ENCODE data around the gene PCDHGA8.

Gene PCDHGA8

GRCh38 chr5:141360685-141361084 is 31.7 kb upstream of the PCDHGA8 start:
- Histone ChIP-seq H2AFZ (ENCODE audit: low read depth, low read length) (no peak overlapping the region), H3K4me1 (ENCODE audit: insufficient read depth, low read length) (peaks cover 3% of the 10 kb centered on the region; the same call in 1 of the 2 replicates), H3K27ac (ENCODE audit: low read length) (no peak overlapping the region), H3K4me2 (ENCODE audit: insufficient read depth, low read length) (no peak overlapping the region), H3K9me3 (ENCODE audit: insufficient read depth, low read length, severe bottlenecking) (no peaks in the 10 kb centered on the region), H4K20me1 (ENCODE audit: insufficient read depth, low read length) (no peaks in the 10 kb centered on the region), H3K79me2 (ENCODE audit: insufficient read depth, low read length) (no peaks in the 10 kb centered on the region), H3K27me3 (ENCODE audit: insufficient read depth, low read length, poor library complexity) (no peaks in the 10 kb centered on the region), H3K9ac (ENCODE audit: low read depth, low read length) (no peak overlapping the region), H3K36me3 (ENCODE audit: insufficient read depth, low read length) (no peaks in the 10 kb centered on the region), H3K4me3 (ENCODE audit: low read depth in 1 of 2, low read length in 2 of 2) (no peak overlapping the region)
- ATAC-seq (ENCODE audit: insufficient read depth, low read depth): no peak
- TF ChIP-seq EZH2 (IDR thresholded peaks at IDR 0.05; ENCODE audit: borderline replicate concordance, low read depth, low read length, severe bottlenecking) (no peak), CTCF (IDR thresholded peaks at IDR 0.05; ENCODE audit: borderline replicate concordance, extremely low read depth, low read length, poor library complexity, severe bottlenecking) (no peak)
- DNase-seq: no peak

DNA sequence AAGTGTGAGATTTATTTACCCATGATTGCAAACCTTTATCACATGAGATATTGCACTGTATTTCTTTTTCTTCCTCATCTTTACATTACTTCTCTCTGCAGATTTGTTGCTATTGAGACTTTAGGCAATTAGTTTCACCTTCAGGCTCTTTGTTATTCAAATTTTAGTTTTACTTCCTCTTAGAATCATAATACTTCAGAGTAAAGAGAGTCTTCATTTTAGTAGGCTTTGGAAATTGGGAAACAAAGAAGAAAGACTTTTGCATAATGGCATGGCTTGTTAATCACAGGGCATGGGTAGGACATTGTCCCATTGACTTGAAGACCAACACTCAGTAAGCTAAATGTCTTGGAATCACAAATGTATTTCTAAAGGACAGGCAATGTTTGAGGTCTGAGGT is 29.7 kb upstream of the PCDHGA8 start:
- Histone ChIP-seq H3K4me3 (ENCODE audit: low read depth in 1 of 2, low read length in 2 of 2) (no peak overlapping the region), H3K4me2 (ENCODE audit: insufficient read depth, low read length) (no peak overlapping the region), H3K4me1 (ENCODE audit: insufficient read depth, low read length) (peaks cover 3% of the 10 kb centered on the region; the same call in 1 of the 2 replicates), H3K9ac (ENCODE audit: low read depth, low read length) (no peak overlapping the region), H3K79me2 (ENCODE audit: insufficient read depth, low read length) (no peaks in the 10 kb centered on the region), H3K36me3 (ENCODE audit: insufficient read depth, low read length) (no peaks in the 10 kb centered on the region), H2AFZ (ENCODE audit: low read depth, low read length) (no peak overlapping the region), H3K27me3 (ENCODE audit: insufficient read depth, low read length, poor library complexity) (no peaks in the 10 kb centered on the region), H3K9me3 (ENCODE audit: insufficient read depth, low read length, severe bottlenecking) (no peaks in the 10 kb centered on the region), H4K20me1 (ENCODE audit: insufficient read depth, low read length) (no peaks in the 10 kb centered on the region), H3K27ac (ENCODE audit: low read length) (no peak overlapping the region)
- no peak for ATAC-seq (ENCODE audit: insufficient read depth, low read depth)
- no peak for DNase-seq
- no peak for TF ChIP-seq EZH2 (IDR thresholded peaks at IDR 0.05; ENCODE audit: borderline replicate concordance, low read depth, low read length, severe bottlenecking)
- no peak for TF ChIP-seq CTCF (IDR thresholded peaks at IDR 0.05; ENCODE audit: borderline replicate concordance, extremely low read depth, low read length, poor library complexity, severe bottlenecking)

DNA sequence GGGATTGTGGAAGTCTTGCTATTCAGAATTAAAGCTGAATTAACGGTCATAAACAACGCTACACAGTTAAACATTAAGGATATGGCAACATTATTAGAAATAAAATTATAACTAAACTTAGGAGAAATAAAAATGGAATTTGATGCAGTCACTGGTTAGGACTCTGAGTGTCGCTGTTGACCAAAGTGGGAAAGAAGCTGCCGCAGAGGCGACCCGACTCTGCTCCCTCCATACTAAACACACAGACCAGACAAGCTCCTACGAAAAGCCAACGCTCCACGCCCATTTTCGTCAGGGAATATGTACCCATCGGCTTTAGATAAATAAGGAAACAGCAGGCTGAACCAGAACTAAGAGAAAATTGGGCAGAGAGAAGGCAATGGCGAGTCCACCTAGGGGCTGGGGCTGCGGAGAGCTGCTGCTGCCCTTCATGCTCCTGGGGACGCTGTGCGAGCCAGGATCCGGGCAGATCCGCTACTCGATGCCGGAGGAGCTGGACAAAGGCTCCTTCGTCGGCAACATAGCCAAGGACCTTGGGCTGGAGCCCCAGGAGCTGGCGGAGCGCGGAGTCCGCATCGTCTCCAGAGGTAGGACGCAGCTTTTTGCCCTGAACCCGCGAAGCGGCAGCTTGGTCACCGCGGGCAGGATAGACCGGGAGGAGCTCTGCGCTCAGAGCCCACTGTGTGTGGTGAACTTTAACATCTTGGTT is 28.3 kb upstream of the PCDHGA8 start, which contains the start of gene PCDHGA5:
Gene PCDHGA5 (plus strand): TSS at position 211 of the 709 bp plus-strand sequence. CDS start 169 bp downstream, at position 380.
- H3K27me3 ChIP-seq (ENCODE audit: insufficient read depth, low read length, poor library complexity): no peaks in the 10 kb centered on the region
- no peaks in the 10 kb centered on the region for H3K9me3 ChIP-seq (ENCODE audit: insufficient read depth, low read length, severe bottlenecking)
- no peak within 1 kb of the TSS for H3K27ac ChIP-seq (ENCODE audit: low read length)
- TF ChIP-seq EZH2 (IDR thresholded peaks at IDR 0.05; ENCODE audit: borderline replicate concordance, low read depth, low read length, severe bottlenecking) (no peak), CTCF (IDR thresholded peaks at IDR 0.05; ENCODE audit: borderline replicate concordance, extremely low read depth, low read length, poor library complexity, severe bottlenecking) (peak; percentile 8)
- H3K9ac ChIP-seq (ENCODE audit: low read depth, low read length): no peak within 1 kb of the TSS
- no peaks in the 10 kb centered on the region for H3K79me2 ChIP-seq (ENCODE audit: insufficient read depth, low read length)
- no peak for DNase-seq
- H4K20me1 ChIP-seq (ENCODE audit: insufficient read depth, low read length): no peaks in the 10 kb centered on the region
- no peak within 1 kb of the TSS for H2AFZ ChIP-seq (ENCODE audit: low read depth, low read length)
- peaks cover 3% of the 10 kb centered on the region; the same call in 1 of the 2 replicates for H3K4me1 ChIP-seq (ENCODE audit: insufficient read depth, low read length)
- ATAC-seq (ENCODE audit: insufficient read depth, low read depth): no peak
- H3K4me2 ChIP-seq (ENCODE audit: insufficient read depth, low read length): no peak within 1 kb of the TSS
- no peak within 1 kb of the TSS for H3K4me3 ChIP-seq (ENCODE audit: low read depth in 1 of 2, low read length in 2 of 2)
- H3K36me3 ChIP-seq (ENCODE audit: insufficient read depth, low read length): no peaks in the 10 kb centered on the region

All from DND-41 (cell line).